HL-60 (cell line): ENCODE measurements around the gene GXYLT2.

ENCODE experiments used
- DNase-seq, 2 experiments: peaks; one replicate each; pipeline ENCODE4 v3.0.0-alpha.2; 2010 to 2020; ENCODE audit warnings: low read depth in 1 of 2, low spot score in 1 of 2
- H3K27ac ChIP-seq: fragments of 250-450 bp; sonication (Bioruptor Pico); replicated peaks from 2 replicates; pipeline ENCODE4 v1.5.1; 2020; ENCODE audit warnings: mild to moderate bottlenecking, moderate library complexity
- H3K27me3 ChIP-seq: fragments of 250-450 bp; sonication (Bioruptor Pico); 2 replicates; pipeline ENCODE4 v1.5.1; 2021; ENCODE audit warnings: mild to moderate bottlenecking, moderate library complexity; ENCODE audit not compliant: insufficient read depth, poor library complexity, severe bottlenecking
- H3K4me3 ChIP-seq: replicated peaks from 2 replicates; pipeline ENCODE4 v1.5.1; 2011; ENCODE audit warnings: mild to moderate bottlenecking, control low read depth, low read length; ENCODE audit not compliant: insufficient read depth
- CTCF ChIP-seq: IDR thresholded peaks from one replicate; pipeline ENCODE4 v1.5.1; 2011; ENCODE audit warnings: low read length, control low read depth, inconsistent platforms; ENCODE audit not compliant: insufficient read depth
- GABPA ChIP-seq: IDR thresholded peaks from 2 replicates; pipeline ENCODE4 v1.6.1; 2012; ENCODE audit warnings: low read depth
- POLR2AphosphoS5 ChIP-seq: IDR thresholded peaks from 2 replicates; pipeline ENCODE4 v1.6.1; 2012; ENCODE audit warnings: low read depth
- REST ChIP-seq: IDR thresholded peaks from 2 replicates; pipeline ENCODE4 v1.6.1; 2012; ENCODE audit warnings: low read depth; ENCODE audit not compliant: insufficient replicate concordance
- SPI1 ChIP-seq: IDR thresholded peaks from 2 replicates; pipeline ENCODE4 v1.6.1; 2012; ENCODE audit warnings: low read depth, mild to moderate bottlenecking, borderline replicate concordance

GXYLT2 gene

GRCh38 chr3:72906154-72906553 lies 18.3 kb downstream of the GXYLT2 start:
- no peak for DNase-seq
- Histone ChIP-seq H3K4me3 (no peak overlapping the region), H3K27me3 (no peaks in the 10 kb centered on the region), H3K27ac (no peak overlapping the region)
- TF ChIP-seq GABPA (no peak), CTCF (no peak), REST (no peak), SPI1 (no peak), POLR2AphosphoS5 (no peak)

GRCh38 chr3:72907131-72907711 lies 19.4 kb downstream of the GXYLT2 start:
- TF ChIP-seq REST (no peak), CTCF (no peak), GABPA (no peak), SPI1 (no peak), POLR2AphosphoS5 (no peak)
- DNase-seq, result no peak
- Histone ChIP-seq H3K27me3 (no peaks in the 10 kb centered on the region), H3K27ac (no peak overlapping the region), H3K4me3 (no peak overlapping the region)

- TF ChIP-seq CTCF (no peak), GABPA (no peak), SPI1 (no peak), POLR2AphosphoS5 (no peak), REST (no peak)
- peak in 1 of 2 experiments; percentile 36 for DNase-seq
- no peak overlapping the region for H3K4me3 ChIP-seq
Measured at GRCh38 chr3:72907731-72908620, 20.1 kb downstream of the GXYLT2 start.

More at GRCh38 chr3:72907731-72908620, 20.1 kb downstream of the GXYLT2 start:
- Histone ChIP-seq H3K27ac (no peak overlapping the region), H3K27me3 (no peaks in the 10 kb centered on the region)
